GM12875 (cell line): ENCODE results near the gene JPT2.

Experiments
- H3K4me3 ChIP-seq: one replicate; pipeline ENCODE4 v1.5.1; 2011; ENCODE audit warnings: low read depth, low read length, control low read depth
- CTCF ChIP-seq: IDR thresholded peaks from 2 replicates; pipeline ENCODE4 v1.5.1; 2011; ENCODE audit warnings: low read depth, mild to moderate bottlenecking, control low read depth, inconsistent platforms, low read length, moderate library complexity, borderline replicate concordance; ENCODE audit not compliant: insufficient read depth

Gene JPT2

GRCh38 chr16:1707193-1707790 lies 29.2 kb downstream of the JPT2 start:
- no peak for TF ChIP-seq CTCF

GRCh38 chr16:1708083-1708767 lies 30.1 kb downstream of the JPT2 start:
- no peak overlapping the region for H3K4me3 ChIP-seq
- no peak for TF ChIP-seq CTCF

More at GRCh38 chr16:1707193-1707790, 29.2 kb downstream of the JPT2 start:
- peak overlapping the region; percentile 77 for H3K4me3 ChIP-seq

GRCh38 chr16:1708768-1709180 lies 30.7 kb downstream of the JPT2 start:
- no peak for TF ChIP-seq CTCF
- H3K4me3 ChIP-seq = no peak overlapping the region

- TF ChIP-seq CTCF = no peak
These were observed 31.3 kb downstream of the JPT2 start for GRCh38 chr16:1709356-1709755.

GRCh38 chr16:1710811-1711507 lies 32.9 kb downstream of the JPT2 start:
- no peak overlapping the region for H3K4me3 ChIP-seq
- no peak for TF ChIP-seq CTCF

More at GRCh38 chr16:1709356-1709755, 31.3 kb downstream of the JPT2 start:
- H3K4me3 ChIP-seq = no peak overlapping the region

GRCh38 chr16:1712791-1713261 lies 34.7 kb downstream of the JPT2 start:
- TF ChIP-seq CTCF = no peak

More at GRCh38 chr16:1712791-1713261, 34.7 kb downstream of the JPT2 start:
- no peak overlapping the region for H3K4me3 ChIP-seq
